DMS153 (cell line): ENCODE measurements around the gene SMIM1.

Experiments
- DNase-seq: peaks from one replicate; lab custom pipeline; 2025; lab: John Stamatoyannopoulos, UW

SMIM1 gene

GRCh38 chr1:3777078-3777547 lies 4.6 kb downstream of the SMIM1 start:
- DNase-seq, result no peak

- DNase-seq, result no peak
Observed at GRCh38 chr1:3777647-3778589, 5.4 kb downstream of the SMIM1 start.

- DNase-seq, result no peak
Observed at GRCh38 chr1:3778590-3779264, 6.2 kb downstream of the SMIM1 start.

GRCh38 chr1:3779265-3779911 lies 6.8 kb downstream of the SMIM1 start:
- DNase-seq, result no peak

- DNase-seq, result no peak
Observed at GRCh38 chr1:3779912-3780416, 7.4 kb downstream of the SMIM1 start.

- DNase-seq, result no peak
Observed at GRCh38 chr1:3780901-3781300, 8.4 kb downstream of the SMIM1 start.

- no peak for DNase-seq
Observed at GRCh38 chr1:3783651-3784474, 11.3 kb downstream of the SMIM1 start.

GRCh38 chr1:3785045-3785444 lies 12.5 kb downstream of the SMIM1 start:
- no peak for DNase-seq

GRCh38 chr1:3785456-3786157 lies 13.1 kb downstream of the SMIM1 start:
- no peak for DNase-seq

GRCh38 chr1:3786468-3787348 lies 14.2 kb downstream of the SMIM1 start:
- DNase-seq, result no peak

GRCh38 chr1:3787349-3787715 lies 14.8 kb downstream of the SMIM1 start:
- no peak for DNase-seq

- no peak for DNase-seq
Observed at GRCh38 chr1:3787745-3788605, 15.4 kb downstream of the SMIM1 start.

- DNase-seq, result no peak
Observed at GRCh38 chr1:3788756-3789420, 16.3 kb downstream of the SMIM1 start.

GRCh38 chr1:3789421-3790300 lies 17.1 kb downstream of the SMIM1 start:
- no peak for DNase-seq

GRCh38 chr1:3790500-3790923 lies 18.0 kb downstream of the SMIM1 start:
- no peak for DNase-seq

GRCh38 chr1:3790952-3791351 lies 18.4 kb downstream of the SMIM1 start:
- DNase-seq, result no peak

GRCh38 chr1:3795453-3796214 lies 23.1 kb downstream of the SMIM1 start:
- no peak for DNase-seq
